OCI-LY7 (cell line): ENCODE data around the gene ZNF564. TPM values are rescaled to one million over a fixed set of nuclear protein-coding genes. Genes with fewer than 3 reads are reported as not detected.
"Not testable (repeated sequence)": the region's sequence is repeated elsewhere in the genome, so short reads cannot be mapped to it uniquely, and the experiment has no call there.

Source experiments
- BruUV-seq: library from RNA; stranded (reverse); fragments of 400-500 nt; replicated peaks from 2 replicates; lab custom pipeline; 2021; lab: Mats Ljungman, UMichigan
- CTCF ChIA-PET: fragments of 300-600 bp; sonication (Branson Sonifier 250); formaldehyde crosslinking; loops from one replicate; lab custom pipeline; 2022; ENCODE audit warnings: antibody characterized with exemption; ENCODE audit not compliant: unreplicated experiment; lab: Charles Lee
- POLR2A ChIA-PET: fragments of 300-600 bp; sonication (Branson Sonifier 250); formaldehyde crosslinking; loops from one replicate; lab custom pipeline; 2022; ENCODE audit warnings: antibody characterized with exemption; lab: Charles Lee
- DNase-seq: peaks from one replicate; pipeline ENCODE4 v3.0.0-alpha.2; 2015; ENCODE audit warnings: low spot score
- H2AFZ ChIP-seq: fragments of 200-600 bp; sonication (generic), shearing (Covaris generic); 2 replicates; pipeline ENCODE4 v1.6.1; 2014; ENCODE audit warnings: mild to moderate bottlenecking, antibody characterized with exemption, low read length, moderate library complexity
- H3K27ac ChIP-seq: fragments of 200-600 bp; sonication (generic); 2 replicates; pipeline ENCODE4 v1.5.1; 2014; ENCODE audit warnings: mixed run types, low read depth, mild to moderate bottlenecking, moderate library complexity, low read length, inconsistent platforms; ENCODE audit not compliant: poor library complexity, severe bottlenecking
- H3K36me3 ChIP-seq: fragments of 200-600 bp; sonication (generic); 2 replicates; pipeline ENCODE4 v1.6.1; 2014; ENCODE audit warnings: mild to moderate bottlenecking, antibody characterized with exemption, low read length, moderate library complexity, mixed read lengths; ENCODE audit not compliant: insufficient read depth
- H3K4me1 ChIP-seq: fragments of 200-600 bp; sonication (generic); 2 replicates; pipeline ENCODE4 v1.5.1; 2014; ENCODE audit warnings: mild to moderate bottlenecking, low read length; ENCODE audit not compliant: insufficient read depth, poor library complexity, severe bottlenecking
- H3K4me2 ChIP-seq: fragments of 200-600 bp; sonication (generic); 2 replicates; pipeline ENCODE4 v1.6.1; 2014; ENCODE audit warnings: mild to moderate bottlenecking, low read length
- H3K4me3 ChIP-seq: fragments of 200-600 bp; sonication (generic); 2 replicates; pipeline ENCODE4 v1.5.1; 2014; ENCODE audit warnings: mild to moderate bottlenecking, low read depth, low read length; ENCODE audit not compliant: poor library complexity, severe bottlenecking
- H3K79me2 ChIP-seq: fragments of 200-600 bp; sonication (generic); 2 replicates; pipeline ENCODE4 v1.6.1; 2016; ENCODE audit warnings: low read depth, mild to moderate bottlenecking, low read length, moderate library complexity, mixed read lengths; ENCODE audit not compliant: insufficient read depth
- H3K9me2 ChIP-seq: fragments of 200-600 bp; sonication (generic); 2 replicates; pipeline ENCODE4 v1.6.1; 2016; ENCODE audit warnings: mild to moderate bottlenecking, low read length, mixed read lengths; ENCODE audit not compliant: insufficient read depth
- H3K9me3 ChIP-seq: fragments of 200-600 bp; sonication (generic); 2 replicates; pipeline ENCODE4 v1.6.1; 2014; ENCODE audit warnings: mild to moderate bottlenecking, mixed run types, low read length, mixed read lengths
- H4K20me1 ChIP-seq: fragments of 200-600 bp; sonication (generic); 2 replicates; pipeline ENCODE4 v1.6.1; 2014; ENCODE audit warnings: mild to moderate bottlenecking, antibody characterized with exemption, low read length, moderate library complexity, mixed read lengths; ENCODE audit not compliant: insufficient read depth
- CTCF ChIP-seq: fragments of 200-600 bp; sonication (generic); conservative IDR thresholded peaks from 2 replicates; pipeline ENCODE4 v1.5.1; 2014; ENCODE audit warnings: mild to moderate bottlenecking, antibody characterized with exemption, low read length, moderate library complexity, mixed read lengths
- EZH2phosphoT487 ChIP-seq: fragments of 200-600 bp; sonication (generic); IDR thresholded peaks from 2 replicates; pipeline ENCODE4 v1.6.1; 2018; ENCODE audit warnings: low read depth, borderline replicate concordance, mild to moderate bottlenecking, mixed run types, antibody characterized with exemption, low read length, moderate library complexity, mixed read lengths
- intact Hi-C: fragments of 100-400 bp; cut with micrococcal nuclease; formaldehyde crosslinking; loops from one replicate; pipeline ENCODE4 v1.10.0; 2022; ENCODE audit not compliant: unreplicated experiment
- total RNA-seq, 2 experiments: library from RNA; depleted of rRNA in 1 of 2; stranded (reverse); fragments of >200 nt in 1 of 2; shearing (Covaris generic) in 1 of 2; gene quantifications; 2 replicates each; pipeline ENCODE4 v1.2.3, GENCODE V29; 2014 to 2022

The ZNF564 gene
- total RNA-seq, 2 experiments from 2014 or later = 8.0 to 13.1 TPM

- H3K9me2 ChIP-seq = no peaks in the 10 kb centered on the region
- peak overlapping the region; percentile 70 for H3K4me3 ChIP-seq
- peak overlapping the region; percentile 98 for H2AFZ ChIP-seq
- no peaks in the 10 kb centered on the region for H3K36me3 ChIP-seq
- H3K9me3 ChIP-seq = no peaks in the 10 kb centered on the region
- TF ChIP-seq CTCF (peak; percentile 80), EZH2phosphoT487 (no peak)
- POLR2A ChIA-PET = interaction anchor here (0.6 to 1.9 kb wide), 3 partner anchors 9 to 819 kb away, joined by 3 to 6 read pairs (median 5); no protein-coding TSS in a partner anchor
- DNase-seq = peak; percentile 96
- peaks cover 13% of the 10 kb centered on the region for H3K4me1 ChIP-seq
- no peaks in the 10 kb centered on the region for H3K79me2 ChIP-seq
- CTCF ChIA-PET = interaction anchor here (0.6 to 0.9 kb wide), 2 partner anchors 11 to 115 kb away, joined by 3 read pairs; partner anchors contain the start of genes ZNF490 and ZNF791
- peak overlapping the region; percentile 38 for H3K27ac ChIP-seq
- no TSS peak for BruUV-seq
- no peaks in the 10 kb centered on the region for H4K20me1 ChIP-seq
- peak overlapping the region; percentile 87 for H3K4me2 ChIP-seq
- intact Hi-C loops = loop anchor here (2.0 kb wide), 1 partner anchor 54 kb away; the partner anchor contains the start of gene ZNF443
Observed at GRCh38 chr19:12495002-12495802, 56.1 kb downstream of the ZNF564 start.

DNA sequence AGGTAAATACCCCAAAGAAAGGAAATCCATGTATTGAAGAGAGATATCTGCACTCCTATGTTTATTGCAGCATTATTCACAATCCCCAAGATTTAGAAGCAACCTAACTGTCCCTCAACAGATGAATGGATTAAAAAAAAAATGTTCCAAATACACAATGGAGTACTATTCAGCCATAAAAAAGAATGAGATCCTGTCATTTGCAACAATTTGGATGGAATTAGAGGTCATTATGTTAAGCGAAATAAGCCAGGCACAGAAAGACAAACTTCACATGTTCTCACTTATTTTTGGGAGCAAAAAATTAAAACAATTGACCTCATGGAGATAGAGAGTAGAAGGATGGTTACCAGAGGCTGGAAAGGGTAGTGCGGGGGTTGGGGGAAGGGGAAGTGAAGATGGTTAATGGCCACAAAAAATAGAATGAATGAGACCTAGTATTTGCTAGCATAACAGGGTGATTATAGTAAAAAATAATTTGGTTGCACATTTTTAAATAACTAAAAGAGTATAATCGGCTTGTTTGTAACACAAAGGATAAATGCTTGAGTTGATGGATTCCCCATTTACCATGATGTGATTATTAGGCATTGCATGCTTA, 56.9 kb downstream of the ZNF564 start:
- DNase-seq = peak; percentile 27
- H3K4me3 ChIP-seq = peak overlapping the region; percentile 70
- no peak overlapping the region for H3K27ac ChIP-seq

GRCh38 chr19:12486265-12486783, 65.0 kb downstream of the ZNF564 start:
- POLR2A ChIA-PET = interaction anchor here (0.6 to 1.8 kb wide), 2 partner anchors 9 to 953 kb away, joined by 5 to 6 read pairs; no protein-coding TSS in a partner anchor
- peaks cover 40% of the 10 kb centered on the region for H3K4me1 ChIP-seq
- H3K27ac ChIP-seq, H3K4me2 ChIP-seq, H3K9me2 ChIP-seq, intact Hi-C loops, DNase-seq, H3K4me3 ChIP-seq, BruUV-seq, H4K20me1 ChIP-seq, H3K9me3 ChIP-seq, H3K36me3 ChIP-seq, H2AFZ ChIP-seq, CTCF ChIA-PET: not testable (repeated sequence)
- peaks cover 13% of the 10 kb centered on the region; the same call in 1 of the 2 replicates for H3K79me2 ChIP-seq

More for the DNA sequence above, 56.9 kb downstream of the ZNF564 start:
- Histone ChIP-seq H3K36me3 (no peaks in the 10 kb centered on the region), H2AFZ (peak overlapping the region; percentile 98; the same call in 1 of the 2 replicates), H3K4me2 (peak overlapping the region; percentile 87), H3K4me1 (peaks cover 13% of the 10 kb centered on the region), H3K79me2 (no peaks in the 10 kb centered on the region), H4K20me1 (no peaks in the 10 kb centered on the region), H3K9me2 (no peaks in the 10 kb centered on the region), H3K9me3 (no peaks in the 10 kb centered on the region)
- BruUV-seq = no TSS peak
- TF ChIP-seq EZH2phosphoT487 = no peak
- intact Hi-C loops = loop anchor here (2.0 kb wide), 1 partner anchor 54 kb away; the partner anchor contains the start of gene ZNF443
- ChIA-PET POLR2A (interaction anchor here (1.9 kb wide), 1 partner anchor 8 kb away, joined by 6 read pairs; no protein-coding TSS in a partner anchor), CTCF (no interaction called here)
